Activated naive CD4-positive, alpha-beta T cell treated with anti-CD3 and anti-CD28 coated beads, Interleukin-2, amount 10 ng/mL, durations not matched to agents 5 hours and 36 hours (primary cell): ENCODE results near the gene WLS. TPM values are rescaled to one million over a fixed set of nuclear protein-coding genes. Genes with fewer than 3 reads are reported as not detected.

Source experiments
- microRNA-seq: library from miRNA; unstranded; fragments of <30 nt; microRNA quantifications from one replicate; pipeline ENCODE4 v1.2.0, GENCODE V29; 2022; ENCODE audit warnings: borderline microRNAs expressed, borderline replicate concordance
- total RNA-seq, 2 experiments: library from RNA; stranded (reverse); gene quantifications; one replicate each; pipeline ENCODE4 v1.2.3, GENCODE V29; 2021

Gene WLS
- total RNA-seq, result not detected

GRCh38 chr1:68232289-68233148 is at the start of gene WLS:
TSS of gene WLS (minus strand) at chr1:68232523. CDS start at chr1:68232299, 224 bp downstream.

Small RNAs within 50 kb of the gene (microRNA-seq; reads per million reads assigned to microRNA genes)
- gene MIR1262, result not detected

Other genes with a start within 250 kb of the WLS start
- gene DIRAS3, start 181.9 kb downstream of the WLS start, total RNA-seq, result not detected
- not detected for gene RPE65, start 217.4 kb upstream of the WLS start, total RNA-seq